Measurements from ENCODE around the gene ZBTB7C. TPM values are rescaled to one million over a fixed set of nuclear protein-coding genes. Genes with fewer than 3 reads are reported as not detected.

The ZBTB7C gene
- total and polyA plus RNA-seq, 2 donors (not counting 1 experiment from before 2014, with no cell fraction given): not detected

DNA sequence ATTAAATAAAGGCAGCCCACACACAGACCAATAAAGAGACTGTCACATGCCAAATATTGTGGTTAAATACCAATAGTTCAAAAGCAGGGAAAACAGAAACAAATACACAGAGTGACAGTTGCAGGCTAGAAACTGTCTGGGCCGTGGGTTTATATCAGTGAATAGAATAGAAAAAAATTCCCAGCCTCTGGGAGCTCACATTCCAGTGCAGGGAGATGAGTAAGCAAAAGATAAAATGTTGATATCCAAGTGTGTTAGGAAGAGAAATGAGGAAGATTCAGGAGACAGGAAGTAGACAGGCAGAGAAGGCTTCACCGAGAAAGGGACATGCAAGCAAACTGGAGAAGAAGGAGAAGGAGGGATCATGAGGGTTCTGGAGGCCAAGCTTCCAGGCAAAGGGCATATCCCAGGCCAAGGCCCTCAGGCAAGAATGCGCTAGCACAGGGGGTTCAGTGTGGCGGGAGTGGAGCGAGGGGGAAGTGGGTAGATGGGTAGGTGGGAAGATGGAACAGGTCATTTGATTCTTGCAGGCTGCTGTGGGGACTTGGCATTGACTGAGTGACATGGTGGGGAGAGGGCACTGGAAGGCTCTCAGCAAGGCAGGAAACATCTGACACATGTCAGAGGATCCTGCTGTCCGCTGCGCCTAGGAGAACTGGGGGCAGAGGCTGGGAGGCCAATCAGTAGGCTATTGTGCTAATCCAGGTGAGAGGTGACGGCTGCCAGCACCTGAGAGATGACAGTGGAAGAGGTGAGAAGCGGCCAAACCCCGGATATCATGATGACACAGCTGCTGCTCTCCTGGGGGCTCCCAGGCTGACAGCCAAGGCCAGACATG, 89.2 kb downstream of the ZBTB7C start:
- intact Hi-C loops (cut with micrococcal nuclease): no loop called here
- POLR2A ChIA-PET: no interaction called here
- Histone ChIP-seq H3K4me1 (ENCODE audit: control insufficient read depth in 2 of 2, insufficient read depth in 2 of 2, low read length in 2 of 2) (no peaks in the 10 kb centered on the region), H3K9me3 (ENCODE audit: control extremely low read depth in 1 of 3, control insufficient read depth in 2 of 3, insufficient read depth in 1 of 3, low read length in 2 of 3) (no peaks in the 10 kb centered on the region), H3K4me3 (ENCODE audit: control extremely low read depth in 1 of 5, extremely low read depth in 1 of 5, insufficient read depth in 1 of 5, low read depth in 2 of 5, low read length in 4 of 5) (no peak overlapping the region), H3K27me3 (replicated peaks in 1 of 4; ENCODE audit: control extremely low read depth in 1 of 4, control insufficient read depth in 3 of 4, insufficient read depth in 4 of 4, low read length in 3 of 4) (no peaks in the 10 kb centered on the region), H3K79me2 (ENCODE audit: control insufficient read depth, insufficient read depth, low read length) (no peaks in the 10 kb centered on the region), H4K20me1 (ENCODE audit: control insufficient read depth, insufficient read depth, low read length, poor library complexity, severe bottlenecking) (no peaks in the 10 kb centered on the region), H3K27ac (ENCODE audit: low read length in 2 of 2) (no peak overlapping the region), H2AFZ (ENCODE audit: insufficient read depth, low read depth, low read length, poor library complexity, severe bottlenecking) (no peak overlapping the region), H3K9ac (ENCODE audit: low read length) (no peak overlapping the region), H3K4me2 (replicated peaks; ENCODE audit: low read depth, low read length, poor library complexity, severe bottlenecking) (no peak overlapping the region), H3K36me3 (replicated peaks in 1 of 2; ENCODE audit: control extremely low read depth in 1 of 2, control insufficient read depth in 1 of 2, extremely low read depth in 1 of 2, insufficient read depth in 2 of 2, low read length in 1 of 2) (no peaks in the 10 kb centered on the region)
- H3K27ac Mint-ChIP-seq: no peak overlapping the region
- ATAC-seq (ENCODE audit: low read depth) (no peak), DNase-seq (no peak)
- 57% methylated on average over 10 of the region's 10 CpGs for WGBS (ENCODE audit: insufficient coverage)
- peaks cover 29% of the 10 kb centered on the region for H3K27me3 Mint-ChIP-seq
- no peaks in the 10 kb centered on the region for H3K4me1 Mint-ChIP-seq
- TF ChIP-seq EZH2 (IDR thresholded peaks at IDR 0.05; ENCODE audit: borderline replicate concordance, insufficient read depth, low read depth, low read length, poor library complexity, severe bottlenecking): no peak
- TF ChIP-seq, protein P1, sequence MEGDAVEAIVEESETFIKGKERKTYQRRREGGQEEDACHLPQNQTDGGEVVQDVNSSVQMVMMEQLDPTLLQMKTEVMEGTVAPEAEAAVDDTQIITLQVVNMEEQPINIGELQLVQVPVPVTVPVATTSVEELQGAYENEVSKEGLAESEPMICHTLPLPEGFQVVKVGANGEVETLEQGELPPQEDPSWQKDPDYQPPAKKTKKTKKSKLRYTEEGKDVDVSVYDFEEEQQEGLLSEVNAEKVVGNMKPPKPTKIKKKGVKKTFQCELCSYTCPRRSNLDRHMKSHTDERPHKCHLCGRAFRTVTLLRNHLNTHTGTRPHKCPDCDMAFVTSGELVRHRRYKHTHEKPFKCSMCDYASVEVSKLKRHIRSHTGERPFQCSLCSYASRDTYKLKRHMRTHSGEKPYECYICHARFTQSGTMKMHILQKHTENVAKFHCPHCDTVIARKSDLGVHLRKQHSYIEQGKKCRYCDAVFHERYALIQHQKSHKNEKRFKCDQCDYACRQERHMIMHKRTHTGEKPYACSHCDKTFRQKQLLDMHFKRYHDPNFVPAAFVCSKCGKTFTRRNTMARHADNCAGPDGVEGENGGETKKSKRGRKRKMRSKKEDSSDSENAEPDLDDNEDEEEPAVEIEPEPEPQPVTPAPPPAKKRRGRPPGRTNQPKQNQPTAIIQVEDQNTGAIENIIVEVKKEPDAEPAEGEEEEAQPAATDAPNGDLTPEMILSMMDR (IDR thresholded peaks at IDR 0.05): no peak
- CTCF ChIA-PET: no interaction called here
- H3K9me3 Mint-ChIP-seq (ENCODE audit: insufficient read depth): no peaks in the 10 kb centered on the region
- H3K4me3 Mint-ChIP-seq: no peak overlapping the region

GRCh38 chr18:48318436-48318835, 90.7 kb downstream of the ZBTB7C start:
- Histone ChIP-seq H3K27me3 (replicated peaks in 1 of 4; ENCODE audit: control extremely low read depth in 1 of 4, control insufficient read depth in 3 of 4, insufficient read depth in 4 of 4, low read length in 3 of 4) (no peaks in the 10 kb centered on the region), H3K36me3 (replicated peaks in 1 of 2; ENCODE audit: control extremely low read depth in 1 of 2, control insufficient read depth in 1 of 2, extremely low read depth in 1 of 2, insufficient read depth in 2 of 2, low read length in 1 of 2) (no peaks in the 10 kb centered on the region), H3K27ac (ENCODE audit: low read length in 2 of 2) (no peak overlapping the region), H3K4me1 (ENCODE audit: control insufficient read depth in 2 of 2, insufficient read depth in 2 of 2, low read length in 2 of 2) (no peaks in the 10 kb centered on the region), H3K9me3 (ENCODE audit: control extremely low read depth in 1 of 3, control insufficient read depth in 2 of 3, insufficient read depth in 1 of 3, low read length in 2 of 3) (no peaks in the 10 kb centered on the region), H4K20me1 (ENCODE audit: control insufficient read depth, insufficient read depth, low read length, poor library complexity, severe bottlenecking) (no peaks in the 10 kb centered on the region), H3K4me3 (ENCODE audit: control extremely low read depth in 1 of 5, extremely low read depth in 1 of 5, insufficient read depth in 1 of 5, low read depth in 2 of 5, low read length in 4 of 5) (no peak overlapping the region), H3K4me2 (replicated peaks; ENCODE audit: low read depth, low read length, poor library complexity, severe bottlenecking) (no peak overlapping the region), H3K9ac (ENCODE audit: low read length) (no peak overlapping the region), H2AFZ (ENCODE audit: insufficient read depth, low read depth, low read length, poor library complexity, severe bottlenecking) (no peak overlapping the region), H3K79me2 (ENCODE audit: control insufficient read depth, insufficient read depth, low read length) (no peaks in the 10 kb centered on the region)
- intact Hi-C loops (cut with micrococcal nuclease): no loop called here
- H3K4me3 Mint-ChIP-seq: no peak overlapping the region
- no peak overlapping the region for H3K27ac Mint-ChIP-seq
- TF ChIP-seq, protein P1 (IDR thresholded peaks at IDR 0.05): no peak
- TF ChIP-seq EZH2 (IDR thresholded peaks at IDR 0.05; ENCODE audit: borderline replicate concordance, insufficient read depth, low read depth, low read length, poor library complexity, severe bottlenecking): no peak
- H3K27me3 Mint-ChIP-seq: peaks cover 24% of the 10 kb centered on the region
- H3K9me3 Mint-ChIP-seq (ENCODE audit: insufficient read depth): no peaks in the 10 kb centered on the region
- WGBS (ENCODE audit: insufficient coverage): 85% methylated on average over 8 of the region's 8 CpGs
- ATAC-seq (ENCODE audit: low read depth): no peak
- CTCF ChIA-PET: no interaction called here
- POLR2A ChIA-PET: no interaction called here
- H3K4me1 Mint-ChIP-seq: no peaks in the 10 kb centered on the region
- no peak for DNase-seq

Data from B cell (primary cell).